ENCODE measurements around the gene LRRC28. TPM values are rescaled to one million over a fixed set of nuclear protein-coding genes. Genes with fewer than 3 reads are reported as not detected.

The LRRC28 gene
- total RNA-seq, 1 donor from 2014 or later, result 20.3 TPM

DNA sequence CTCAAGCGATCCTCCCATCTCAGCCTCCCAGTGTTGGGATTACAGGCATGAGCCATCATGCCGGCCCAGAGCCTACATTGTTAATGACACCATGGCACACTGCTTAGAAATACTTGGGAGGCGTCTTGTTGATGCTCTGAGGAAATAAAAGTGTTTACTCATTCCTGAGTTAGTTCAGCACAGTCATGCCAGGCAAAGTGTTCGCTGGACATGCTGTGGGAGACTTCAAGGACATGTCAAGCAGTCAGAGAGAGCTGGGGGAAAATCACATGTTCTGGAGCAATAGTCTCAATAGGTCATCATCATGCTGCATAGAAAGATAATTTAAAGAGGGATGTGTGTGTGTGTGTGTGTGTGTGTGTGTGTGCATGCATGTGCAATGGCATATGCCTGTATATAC is 39.4 kb upstream of the LRRC28 start:
- H3K36me3 ChIP-seq, result peaks cover 8% of the 10 kb centered on the region
- H3K27ac ChIP-seq, result no peak overlapping the region
- peak; percentile 69 for ATAC-seq
- H3K4me3 ChIP-seq, result no peak overlapping the region
- TF ChIP-seq, protein P1, sequence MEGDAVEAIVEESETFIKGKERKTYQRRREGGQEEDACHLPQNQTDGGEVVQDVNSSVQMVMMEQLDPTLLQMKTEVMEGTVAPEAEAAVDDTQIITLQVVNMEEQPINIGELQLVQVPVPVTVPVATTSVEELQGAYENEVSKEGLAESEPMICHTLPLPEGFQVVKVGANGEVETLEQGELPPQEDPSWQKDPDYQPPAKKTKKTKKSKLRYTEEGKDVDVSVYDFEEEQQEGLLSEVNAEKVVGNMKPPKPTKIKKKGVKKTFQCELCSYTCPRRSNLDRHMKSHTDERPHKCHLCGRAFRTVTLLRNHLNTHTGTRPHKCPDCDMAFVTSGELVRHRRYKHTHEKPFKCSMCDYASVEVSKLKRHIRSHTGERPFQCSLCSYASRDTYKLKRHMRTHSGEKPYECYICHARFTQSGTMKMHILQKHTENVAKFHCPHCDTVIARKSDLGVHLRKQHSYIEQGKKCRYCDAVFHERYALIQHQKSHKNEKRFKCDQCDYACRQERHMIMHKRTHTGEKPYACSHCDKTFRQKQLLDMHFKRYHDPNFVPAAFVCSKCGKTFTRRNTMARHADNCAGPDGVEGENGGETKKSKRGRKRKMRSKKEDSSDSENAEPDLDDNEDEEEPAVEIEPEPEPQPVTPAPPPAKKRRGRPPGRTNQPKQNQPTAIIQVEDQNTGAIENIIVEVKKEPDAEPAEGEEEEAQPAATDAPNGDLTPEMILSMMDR (IDR thresholded peaks at IDR 0.05), result no peak
- no peak for DNase-seq
- intact Hi-C loops (cut with DNase I), result loop anchor here (5.0 kb wide), 1 partner anchor 110 kb away; no protein-coding TSS in a partner anchor
- H3K9me3 ChIP-seq, result no peaks in the 10 kb centered on the region
- no peaks in the 10 kb centered on the region for H3K4me1 ChIP-seq
- no peaks in the 10 kb centered on the region for H3K27me3 ChIP-seq

GRCh38 chr15:99212406-99212805 is 38.9 kb upstream of the LRRC28 start:
- ATAC-seq (no peak), DNase-seq (no peak)
- intact Hi-C loops (cut with DNase I), result loop anchor here (5.0 kb wide), 1 partner anchor 110 kb away; no protein-coding TSS in a partner anchor
- no peaks in the 10 kb centered on the region for H3K27me3 ChIP-seq
- H3K9me3 ChIP-seq, result no peaks in the 10 kb centered on the region
- H3K36me3 ChIP-seq, result peaks cover 12% of the 10 kb centered on the region
- H3K27ac ChIP-seq, result no peak overlapping the region
- TF ChIP-seq, protein P1 (IDR thresholded peaks at IDR 0.05), result no peak
- H3K4me3 ChIP-seq, result no peak overlapping the region
- H3K4me1 ChIP-seq, result no peaks in the 10 kb centered on the region

GRCh38 chr15:99213187-99213811 is 38.0 kb upstream of the LRRC28 start:
- Histone ChIP-seq H3K4me1 (no peaks in the 10 kb centered on the region), H3K9me3 (no peaks in the 10 kb centered on the region), H3K27ac (no peak overlapping the region), H3K4me3 (no peak overlapping the region), H3K36me3 (peaks cover 20% of the 10 kb centered on the region), H3K27me3 (no peaks in the 10 kb centered on the region)
- intact Hi-C loops (cut with DNase I), result loop anchor here (5.0 kb wide), 1 partner anchor 111 kb away; no protein-coding TSS in a partner anchor
- TF ChIP-seq, protein P1 (IDR thresholded peaks at IDR 0.05), result peak; percentile 94
- ATAC-seq (peak; percentile 84), DNase-seq (peak; percentile 76)

DNA sequence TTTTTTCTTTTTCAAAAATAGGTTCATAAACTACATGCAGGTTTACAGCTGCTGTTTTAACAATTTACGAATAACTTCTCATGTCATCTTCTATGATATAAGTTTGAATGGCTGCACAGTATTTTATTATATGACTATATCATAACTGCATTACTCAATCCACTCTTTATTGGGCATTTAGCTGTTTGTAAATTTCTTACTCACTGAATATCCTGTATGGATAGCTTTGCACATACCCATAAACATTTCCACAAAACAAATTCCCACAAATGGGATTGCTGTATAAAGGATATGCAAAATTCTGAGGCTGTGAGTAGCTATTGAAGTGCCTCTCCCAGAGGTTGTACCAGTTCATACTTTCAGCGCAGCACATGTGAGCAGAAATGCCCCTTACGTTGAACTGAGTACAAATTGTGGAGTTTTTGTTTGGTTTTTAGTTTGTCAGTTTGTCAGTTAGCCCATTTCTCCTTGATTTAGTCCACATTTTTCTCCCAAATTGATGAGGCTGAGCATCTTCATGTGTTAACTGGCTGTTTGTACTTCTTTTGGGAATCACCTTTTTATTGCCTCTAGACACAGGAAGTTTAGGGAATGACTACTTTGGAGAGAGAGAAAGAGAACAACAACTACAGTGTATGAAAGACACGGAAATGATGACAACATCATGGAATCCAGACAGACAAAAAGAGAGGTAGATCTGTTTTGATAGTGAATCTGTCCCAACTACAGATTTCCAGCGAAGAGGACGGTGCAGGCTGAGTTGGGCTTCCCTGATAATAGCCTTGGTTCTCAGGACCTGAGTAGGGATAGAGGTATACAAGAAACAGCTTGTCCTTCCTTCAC is 26.7 kb upstream of the LRRC28 start:
- intact Hi-C loops (cut with DNase I), result no loop called here
- TF ChIP-seq, protein P1 (IDR thresholded peaks at IDR 0.05), result no peak
- H3K36me3 ChIP-seq, result peaks cover 62% of the 10 kb centered on the region

GRCh38 chr15:99226802-99227201 is 24.5 kb upstream of the LRRC28 start:
- TF ChIP-seq, protein P1 (IDR thresholded peaks at IDR 0.05), result no peak
- Histone ChIP-seq H3K27me3 (no peaks in the 10 kb centered on the region), H3K27ac (no peak overlapping the region), H3K4me3 (no peak overlapping the region), H3K4me1 (no peaks in the 10 kb centered on the region), H3K36me3 (peaks cover 41% of the 10 kb centered on the region), H3K9me3 (no peaks in the 10 kb centered on the region)
- DNase-seq (no peak), ATAC-seq (no peak)
- intact Hi-C loops (cut with DNase I), result no loop called here

More for the DNA sequence above, 26.7 kb upstream of the LRRC28 start:
- H3K4me1 ChIP-seq, result no peaks in the 10 kb centered on the region
- no peak overlapping the region for H3K27ac ChIP-seq
- ATAC-seq (no peak), DNase-seq (no peak)
- no peaks in the 10 kb centered on the region for H3K9me3 ChIP-seq
- H3K4me3 ChIP-seq, result no peak overlapping the region
- H3K27me3 ChIP-seq, result no peaks in the 10 kb centered on the region
